GM23338 (cell line): ENCODE results near the gene PIK3C2B. TPM values are rescaled to one million over a fixed set of nuclear protein-coding genes. Genes with fewer than 3 reads are reported as not detected.

Experiments used
- ATAC-seq: fragments of 200-7000 bp; cut with Tn5 transposase; 3 replicates; pipeline ENCODE4 v1.9.1; 2020
- DNase-seq: peaks from one replicate; pipeline ENCODE4 v3.0.0-alpha.2; 2015; ENCODE audit warnings: low spot score
- H2AFZ ChIP-seq: fragments of 200-600 bp; sonication (generic); 2 replicates; pipeline ENCODE4 v1.8.0; 2016; ENCODE audit warnings: antibody characterized with exemption, mild to moderate bottlenecking, moderate library complexity
- H3F3A ChIP-seq: fragments of 200-600 bp; sonication (generic); replicated peaks from 2 replicates; pipeline ENCODE4 v1.8.0; 2017; ENCODE audit warnings: antibody characterized with exemption, mixed run types, low read depth
- H3K27ac ChIP-seq: fragments of 200-600 bp; sonication (generic); 2 replicates; pipeline ENCODE4 v1.6.1; 2016; ENCODE audit warnings: low read depth
- H3K27me3 ChIP-seq: fragments of 200-600 bp; sonication (generic); 2 replicates; pipeline ENCODE4 v1.8.0; 2016; ENCODE audit warnings: mild to moderate bottlenecking, mixed run types, moderate library complexity; ENCODE audit not compliant: insufficient read depth
- H3K36me3 ChIP-seq: fragments of 200-600 bp; sonication (generic); 2 replicates; pipeline ENCODE4 v1.8.0; 2016; ENCODE audit warnings: mild to moderate bottlenecking; ENCODE audit not compliant: insufficient read depth
- H3K4me1 ChIP-seq: fragments of 200-600 bp; sonication (generic); 2 replicates; pipeline ENCODE4 v1.8.0; 2016; ENCODE audit warnings: mild to moderate bottlenecking, moderate library complexity; ENCODE audit not compliant: insufficient read depth
- H3K4me2 ChIP-seq: fragments of 200-600 bp; sonication (generic); 2 replicates; pipeline ENCODE4 v1.7.1; 2017; ENCODE audit warnings: mixed run types
- H3K4me3 ChIP-seq: fragments of 200-600 bp; sonication (generic); 2 replicates; pipeline ENCODE4 v1.6.1; 2016; ENCODE audit warnings: mixed run types
- H3K79me2 ChIP-seq: fragments of 200-600 bp; sonication (generic); replicated peaks from 2 replicates; pipeline ENCODE4 v1.8.0; 2017; ENCODE audit warnings: mild to moderate bottlenecking; ENCODE audit not compliant: insufficient read depth
- H3K9me2 ChIP-seq: fragments of 200-600 bp; sonication (generic); 2 replicates; pipeline ENCODE4 v1.8.0; 2017; ENCODE audit not compliant: insufficient read depth
- H4K20me1 ChIP-seq: fragments of 200-600 bp; sonication (generic); replicated peaks from 2 replicates; pipeline ENCODE4 v1.8.0; 2017; ENCODE audit warnings: mild to moderate bottlenecking; ENCODE audit not compliant: insufficient read depth
- H3K27ac Mint-ChIP-seq: 2 replicates; pipeline ENCODE4 v1.8.0; 2020; ENCODE audit warnings: inconsistent platforms, mild to moderate bottlenecking, moderate library complexity, mixed read lengths
- H3K27me3 Mint-ChIP-seq: 3 replicates; pipeline ENCODE4 v1.8.0; 2022; ENCODE audit warnings: low read depth, mild to moderate bottlenecking, moderate library complexity, mixed read lengths, inconsistent platforms; ENCODE audit not compliant: insufficient read depth, poor library complexity
- H3K36me3 Mint-ChIP-seq: 3 replicates; pipeline ENCODE4 v1.8.0; 2021; ENCODE audit warnings: low read depth, mild to moderate bottlenecking, inconsistent platforms, moderate library complexity, mixed read lengths
- H3K4me1 Mint-ChIP-seq: 3 replicates; pipeline ENCODE4 v1.8.0; 2020; ENCODE audit warnings: mild to moderate bottlenecking, inconsistent platforms, mixed read lengths
- H3K4me3 Mint-ChIP-seq: 3 replicates; pipeline ENCODE4 v1.8.0; 2021; ENCODE audit warnings: moderate library complexity, mild to moderate bottlenecking, inconsistent platforms, mixed read lengths
- H3K9me3 Mint-ChIP-seq: 3 replicates; pipeline ENCODE4 v1.8.0; 2020; ENCODE audit warnings: moderate library complexity, mild to moderate bottlenecking, inconsistent platforms, mixed read lengths
- EZH2phosphoT487 ChIP-seq: fragments of 200-600 bp; sonication (generic); IDR thresholded peaks from one replicate; pipeline ENCODE4 v1.8.1; 2018; ENCODE audit warnings: antibody characterized with exemption; ENCODE audit not compliant: unreplicated experiment
- JUNB ChIP-seq: IDR thresholded peaks from one replicate; pipeline ENCODE4 v1.6.1; 2016; ENCODE audit warnings: antibody characterized with exemption; ENCODE audit not compliant: unreplicated experiment
- NANOG ChIP-seq: IDR thresholded peaks from 2 replicates; pipeline ENCODE4 v1.6.1; 2016; ENCODE audit warnings: antibody characterized with exemption, borderline replicate concordance
- POLR2AphosphoS5 ChIP-seq: IDR thresholded peaks from 2 replicates; pipeline ENCODE4 v1.6.1; 2016; ENCODE audit warnings: antibody characterized with exemption, low read depth
- STAT1 ChIP-seq: IDR thresholded peaks from one replicate; pipeline ENCODE4 v1.6.1; 2016; ENCODE audit warnings: antibody characterized with exemption; ENCODE audit not compliant: unreplicated experiment
- ZNF331 ChIP-seq: fragments of 250-450 bp; sonication (Bioruptor Pico); IDR thresholded peaks from 2 replicates; pipeline ENCODE4 v1.5.0; 2020; ENCODE audit warnings: low read depth, mild to moderate bottlenecking, moderate library complexity
- polyA plus RNA-seq: library from polyadenylated mRNA; unstranded; fragments of >200 nt; fragmentation: Nextera tagmentation; extraction: Ambion mirVana; gene quantifications from 2 replicates; pipeline ENCODE4 v1.2.1, GENCODE V29; 2016
- total RNA-seq: library from RNA; depleted of rRNA; stranded (reverse); fragments of >200 nt; shearing (Covaris generic); gene quantifications from 2 replicates; pipeline ENCODE4 v1.2.3, GENCODE V29; 2014
- TF ChIP-seq, protein P1 (sequence below): fragments of 250-450 bp; sonication (Bioruptor Pico); IDR thresholded peaks from 2 replicates; pipeline ENCODE4 v1.5.0; 2020; ENCODE audit warnings: mild to moderate bottlenecking, moderate library complexity
- TF ChIP-seq, protein P2 (sequence below), 2 experiments: fragments of 200-600 bp in 1 of 2; sonication (generic) in 1 of 2; conservative IDR thresholded peaks; 2 replicates each; pipeline versions ENCODE4 v1.5.1 to v1.6.1; 2016 to 2017; ENCODE audit warnings: antibody characterized with exemption in 2 of 2, low read depth in 2 of 2, mild to moderate bottlenecking in 2 of 2, moderate library complexity in 1 of 2
- TF ChIP-seq, protein P3 (sequence below): IDR thresholded peaks from one replicate; pipeline ENCODE4 v1.6.1; 2018; ENCODE audit warnings: antibody characterized with exemption; ENCODE audit not compliant: unreplicated experiment

Gene PIK3C2B
- total and polyA plus RNA-seq, 2 experiments from 2014 or later: 4.8 to 19.0 TPM

DNA sequence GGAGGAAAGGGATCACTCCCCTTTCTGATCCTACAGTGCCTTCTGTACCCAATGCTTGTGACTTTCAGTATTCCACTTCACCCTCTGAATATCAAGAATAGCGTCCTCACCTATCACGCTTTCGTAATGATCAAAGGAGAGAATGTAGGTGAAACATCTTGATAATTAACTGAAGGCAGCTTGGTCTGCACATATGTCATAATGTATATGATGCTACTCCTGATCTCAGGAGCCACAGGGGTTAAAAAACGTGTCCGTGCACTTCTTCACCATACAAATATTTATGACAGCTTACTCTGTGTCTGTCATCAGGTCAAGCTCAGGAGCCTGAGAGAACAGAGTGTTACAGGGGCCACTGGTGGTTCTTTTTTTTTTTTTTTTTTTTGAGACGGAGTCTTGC, 1.2 kb upstream of the PIK3C2B start (continued):
- TF ChIP-seq, protein P1, sequence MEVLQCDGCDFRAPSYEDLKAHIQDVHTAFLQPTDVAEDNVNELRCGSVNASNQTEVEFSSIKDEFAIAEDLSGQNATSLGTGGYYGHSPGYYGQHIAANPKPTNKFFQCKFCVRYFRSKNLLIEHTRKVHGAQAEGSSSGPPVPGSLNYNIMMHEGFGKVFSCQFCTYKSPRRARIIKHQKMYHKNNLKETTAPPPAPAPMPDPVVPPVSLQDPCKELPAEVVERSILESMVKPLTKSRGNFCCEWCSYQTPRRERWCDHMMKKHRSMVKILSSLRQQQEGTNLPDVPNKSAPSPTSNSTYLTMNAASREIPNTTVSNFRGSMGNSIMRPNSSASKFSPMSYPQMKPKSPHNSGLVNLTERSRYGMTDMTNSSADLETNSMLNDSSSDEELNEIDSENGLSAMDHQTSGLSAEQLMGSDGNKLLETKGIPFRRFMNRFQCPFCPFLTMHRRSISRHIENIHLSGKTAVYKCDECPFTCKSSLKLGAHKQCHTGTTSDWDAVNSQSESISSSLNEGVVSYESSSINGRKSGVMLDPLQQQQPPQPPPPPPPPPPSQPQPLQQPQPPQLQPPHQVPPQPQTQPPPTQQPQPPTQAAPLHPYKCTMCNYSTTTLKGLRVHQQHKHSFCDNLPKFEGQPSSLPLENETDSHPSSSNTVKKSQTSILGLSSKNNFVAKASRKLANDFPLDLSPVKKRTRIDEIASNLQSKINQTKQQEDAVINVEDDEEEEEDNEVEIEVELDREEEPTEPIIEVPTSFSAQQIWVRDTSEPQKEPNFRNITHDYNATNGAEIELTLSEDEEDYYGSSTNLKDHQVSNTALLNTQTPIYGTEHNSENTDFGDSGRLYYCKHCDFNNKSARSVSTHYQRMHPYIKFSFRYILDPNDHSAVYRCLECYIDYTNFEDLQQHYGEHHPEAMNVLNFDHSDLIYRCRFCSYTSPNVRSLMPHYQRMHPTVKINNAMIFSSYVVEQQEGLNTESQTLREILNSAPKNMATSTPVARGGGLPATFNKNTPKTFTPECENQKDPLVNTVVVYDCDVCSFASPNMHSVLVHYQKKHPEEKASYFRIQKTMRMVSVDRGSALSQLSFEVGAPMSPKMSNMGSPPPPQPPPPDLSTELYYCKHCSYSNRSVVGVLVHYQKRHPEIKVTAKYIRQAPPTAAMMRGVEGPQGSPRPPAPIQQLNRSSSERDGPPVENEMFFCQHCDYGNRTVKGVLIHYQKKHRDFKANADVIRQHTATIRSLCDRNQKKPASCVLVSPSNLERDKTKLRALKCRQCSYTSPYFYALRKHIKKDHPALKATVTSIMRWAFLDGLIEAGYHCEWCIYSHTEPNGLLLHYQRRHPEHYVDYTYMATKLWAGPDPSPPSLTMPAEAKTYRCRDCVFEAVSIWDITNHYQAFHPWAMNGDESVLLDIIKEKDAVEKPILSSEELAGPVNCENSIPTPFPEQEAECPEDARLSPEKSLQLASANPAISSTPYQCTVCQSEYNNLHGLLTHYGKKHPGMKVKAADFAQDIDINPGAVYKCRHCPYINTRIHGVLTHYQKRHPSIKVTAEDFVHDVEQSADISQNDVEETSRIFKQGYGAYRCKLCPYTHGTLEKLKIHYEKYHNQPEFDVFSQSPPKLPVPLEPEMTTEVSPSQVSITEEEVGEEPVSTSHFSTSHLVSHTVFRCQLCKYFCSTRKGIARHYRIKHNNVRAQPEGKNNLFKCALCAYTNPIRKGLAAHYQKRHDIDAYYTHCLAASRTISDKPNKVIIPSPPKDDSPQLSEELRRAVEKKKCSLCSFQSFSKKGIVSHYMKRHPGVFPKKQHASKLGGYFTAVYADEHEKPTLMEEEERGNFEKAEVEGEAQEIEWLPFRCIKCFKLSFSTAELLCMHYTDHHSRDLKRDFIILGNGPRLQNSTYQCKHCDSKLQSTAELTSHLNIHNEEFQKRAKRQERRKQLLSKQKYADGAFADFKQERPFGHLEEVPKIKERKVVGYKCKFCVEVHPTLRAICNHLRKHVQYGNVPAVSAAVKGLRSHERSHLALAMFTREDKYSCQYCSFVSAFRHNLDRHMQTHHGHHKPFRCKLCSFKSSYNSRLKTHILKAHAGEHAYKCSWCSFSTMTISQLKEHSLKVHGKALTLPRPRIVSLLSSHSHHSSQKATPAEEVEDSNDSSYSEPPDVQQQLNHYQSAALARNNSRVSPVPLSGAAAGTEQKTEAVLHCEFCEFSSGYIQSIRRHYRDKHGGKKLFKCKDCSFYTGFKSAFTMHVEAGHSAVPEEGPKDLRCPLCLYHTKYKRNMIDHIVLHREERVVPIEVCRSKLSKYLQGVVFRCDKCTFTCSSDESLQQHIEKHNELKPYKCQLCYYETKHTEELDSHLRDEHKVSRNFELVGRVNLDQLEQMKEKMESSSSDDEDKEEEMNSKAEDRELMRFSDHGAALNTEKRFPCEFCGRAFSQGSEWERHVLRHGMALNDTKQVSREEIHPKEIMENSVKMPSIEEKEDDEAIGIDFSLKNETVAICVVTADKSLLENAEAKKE (CRISPR knock-in tag): no peak
- TF ChIP-seq ZNF331 (CRISPR knock-in tag): no peak
- TF ChIP-seq EZH2phosphoT487: no peak
- TF ChIP-seq POLR2AphosphoS5: no peak
- TF ChIP-seq, protein P2, sequence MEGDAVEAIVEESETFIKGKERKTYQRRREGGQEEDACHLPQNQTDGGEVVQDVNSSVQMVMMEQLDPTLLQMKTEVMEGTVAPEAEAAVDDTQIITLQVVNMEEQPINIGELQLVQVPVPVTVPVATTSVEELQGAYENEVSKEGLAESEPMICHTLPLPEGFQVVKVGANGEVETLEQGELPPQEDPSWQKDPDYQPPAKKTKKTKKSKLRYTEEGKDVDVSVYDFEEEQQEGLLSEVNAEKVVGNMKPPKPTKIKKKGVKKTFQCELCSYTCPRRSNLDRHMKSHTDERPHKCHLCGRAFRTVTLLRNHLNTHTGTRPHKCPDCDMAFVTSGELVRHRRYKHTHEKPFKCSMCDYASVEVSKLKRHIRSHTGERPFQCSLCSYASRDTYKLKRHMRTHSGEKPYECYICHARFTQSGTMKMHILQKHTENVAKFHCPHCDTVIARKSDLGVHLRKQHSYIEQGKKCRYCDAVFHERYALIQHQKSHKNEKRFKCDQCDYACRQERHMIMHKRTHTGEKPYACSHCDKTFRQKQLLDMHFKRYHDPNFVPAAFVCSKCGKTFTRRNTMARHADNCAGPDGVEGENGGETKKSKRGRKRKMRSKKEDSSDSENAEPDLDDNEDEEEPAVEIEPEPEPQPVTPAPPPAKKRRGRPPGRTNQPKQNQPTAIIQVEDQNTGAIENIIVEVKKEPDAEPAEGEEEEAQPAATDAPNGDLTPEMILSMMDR (conservative IDR thresholded peaks at IDR 0.05; ENCODE audit: low read depth in 2 of 2): no peak
- no peak for TF ChIP-seq STAT1

DNA sequence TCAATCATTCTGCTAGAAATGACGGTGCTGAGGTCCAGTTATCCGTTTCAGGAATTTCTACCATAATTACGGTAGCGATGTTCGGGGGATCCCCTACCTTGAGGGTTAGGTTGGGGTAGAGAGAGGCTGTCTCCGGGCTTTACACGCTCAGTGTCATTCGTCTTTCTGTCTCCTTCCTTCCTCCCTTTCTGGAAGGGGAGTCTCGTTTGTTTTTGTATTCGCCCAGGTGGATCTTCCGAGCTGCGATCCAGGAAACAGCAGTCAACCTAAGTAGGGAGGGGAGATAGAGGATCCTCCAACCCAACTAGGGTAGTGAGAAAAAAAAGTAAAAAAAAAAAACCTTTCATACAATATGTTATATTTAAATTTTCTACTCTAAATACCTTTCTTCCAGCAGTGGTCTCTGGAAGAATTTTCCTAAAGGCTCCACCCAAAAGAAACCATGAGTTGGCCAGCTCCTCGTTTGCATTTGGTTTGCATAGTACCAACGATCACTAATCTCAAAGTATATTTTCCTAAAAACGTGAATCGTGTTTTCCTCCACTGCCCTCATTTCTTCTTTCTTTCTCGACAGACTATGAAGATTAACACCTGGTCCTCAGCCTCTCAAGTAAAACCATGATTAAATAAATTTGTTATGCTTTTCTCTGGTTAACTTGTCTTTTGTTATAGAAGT, 611 bp upstream of the PIK3C2B start:
- Histone ChIP-seq H3K27ac (peak overlapping the region; percentile 85), H3K9me2 (no peaks in the 10 kb centered on the region), H3K4me2 (peak overlapping the region; percentile 82), H3K36me3 (no peaks in the 10 kb centered on the region), H3F3A (no peaks in the 10 kb centered on the region; the same call in 1 of the 2 replicates), H3K4me3 (peak overlapping the region; percentile 99), H2AFZ (peak overlapping the region; percentile 100), H3K27me3 (peaks cover 6% of the 10 kb centered on the region; the same call in 1 of the 2 replicates), H4K20me1 (no peaks in the 10 kb centered on the region; the same call in 1 of the 2 replicates), H3K79me2 (peaks cover 30% of the 10 kb centered on the region), H3K4me1 (peaks cover 22% of the 10 kb centered on the region)
- H3K36me3 Mint-ChIP-seq: no peaks in the 10 kb centered on the region; the same call in 2 of the 3 replicates
- H3K27ac Mint-ChIP-seq: no peak overlapping the region
- no peaks in the 10 kb centered on the region for H3K9me3 Mint-ChIP-seq
- H3K4me1 Mint-ChIP-seq: peaks cover 38% of the 10 kb centered on the region
- ATAC-seq: peak; percentile 4
- peaks cover 11% of the 10 kb centered on the region for H3K27me3 Mint-ChIP-seq
- H3K4me3 Mint-ChIP-seq: peak overlapping the region; percentile 87
- peak; percentile 46 for DNase-seq
- TF ChIP-seq, protein P3, sequence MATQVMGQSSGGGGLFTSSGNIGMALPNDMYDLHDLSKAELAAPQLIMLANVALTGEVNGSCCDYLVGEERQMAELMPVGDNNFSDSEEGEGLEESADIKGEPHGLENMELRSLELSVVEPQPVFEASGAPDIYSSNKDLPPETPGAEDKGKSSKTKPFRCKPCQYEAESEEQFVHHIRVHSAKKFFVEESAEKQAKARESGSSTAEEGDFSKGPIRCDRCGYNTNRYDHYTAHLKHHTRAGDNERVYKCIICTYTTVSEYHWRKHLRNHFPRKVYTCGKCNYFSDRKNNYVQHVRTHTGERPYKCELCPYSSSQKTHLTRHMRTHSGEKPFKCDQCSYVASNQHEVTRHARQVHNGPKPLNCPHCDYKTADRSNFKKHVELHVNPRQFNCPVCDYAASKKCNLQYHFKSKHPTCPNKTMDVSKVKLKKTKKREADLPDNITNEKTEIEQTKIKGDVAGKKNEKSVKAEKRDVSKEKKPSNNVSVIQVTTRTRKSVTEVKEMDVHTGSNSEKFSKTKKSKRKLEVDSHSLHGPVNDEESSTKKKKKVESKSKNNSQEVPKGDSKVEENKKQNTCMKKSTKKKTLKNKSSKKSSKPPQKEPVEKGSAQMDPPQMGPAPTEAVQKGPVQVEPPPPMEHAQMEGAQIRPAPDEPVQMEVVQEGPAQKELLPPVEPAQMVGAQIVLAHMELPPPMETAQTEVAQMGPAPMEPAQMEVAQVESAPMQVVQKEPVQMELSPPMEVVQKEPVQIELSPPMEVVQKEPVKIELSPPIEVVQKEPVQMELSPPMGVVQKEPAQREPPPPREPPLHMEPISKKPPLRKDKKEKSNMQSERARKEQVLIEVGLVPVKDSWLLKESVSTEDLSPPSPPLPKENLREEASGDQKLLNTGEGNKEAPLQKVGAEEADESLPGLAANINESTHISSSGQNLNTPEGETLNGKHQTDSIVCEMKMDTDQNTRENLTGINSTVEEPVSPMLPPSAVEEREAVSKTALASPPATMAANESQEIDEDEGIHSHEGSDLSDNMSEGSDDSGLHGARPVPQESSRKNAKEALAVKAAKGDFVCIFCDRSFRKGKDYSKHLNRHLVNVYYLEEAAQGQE: no peak
- no peak for TF ChIP-seq EZH2phosphoT487
- no peak for TF ChIP-seq NANOG
- TF ChIP-seq STAT1: no peak
- TF ChIP-seq JUNB: no peak
